ENCODE measurements around the gene PDE9A.
"Not testable (repeated sequence)": the region's sequence is repeated elsewhere in the genome, so short reads cannot be mapped to it uniquely, and the experiment has no call there.

PDE9A gene

GRCh38 chr21:42653231-42654061 is at the start of gene PDE9A:
PDE9A (plus strand) TSS chr21:42653621; CDS start chr21:42653815, 194 bp downstream.
- no peak for FAIRE-seq

GRCh38 chr21:42607102-42607501 is 46.3 kb upstream of the PDE9A start:
- FAIRE-seq, result no peak

- FAIRE-seq, result no peak
Observed at GRCh38 chr21:42607525-42608102, 45.8 kb upstream of the PDE9A start.

- FAIRE-seq, result no peak
Observed at GRCh38 chr21:42608446-42608845, 45.0 kb upstream of the PDE9A start.

GRCh38 chr21:42609811-42610210 is 43.6 kb upstream of the PDE9A start:
- no peak for FAIRE-seq

GRCh38 chr21:42611852-42612251 is 41.6 kb upstream of the PDE9A start:
- FAIRE-seq, result no peak

GRCh38 chr21:42612390-42612789 is 41.0 kb upstream of the PDE9A start:
- no peak for FAIRE-seq

GRCh38 chr21:42613756-42614155 is 39.7 kb upstream of the PDE9A start:
- FAIRE-seq, result no peak

GRCh38 chr21:42614396-42614795 is 39.0 kb upstream of the PDE9A start:
- no peak for FAIRE-seq

- no peak for FAIRE-seq
Observed at GRCh38 chr21:42614811-42615351, 38.5 kb upstream of the PDE9A start.

GRCh38 chr21:42615377-42615776 is 38.0 kb upstream of the PDE9A start:
- not testable (repeated sequence) for FAIRE-seq

GRCh38 chr21:42615924-42616323 is 37.5 kb upstream of the PDE9A start:
- FAIRE-seq, result no peak

- no peak for FAIRE-seq
Observed at GRCh38 chr21:42616446-42616845, 37.0 kb upstream of the PDE9A start.

- FAIRE-seq, result no peak
Observed at GRCh38 chr21:42616941-42617340, 36.5 kb upstream of the PDE9A start.

- no peak for FAIRE-seq
Observed at GRCh38 chr21:42617486-42617885, 35.9 kb upstream of the PDE9A start.

GRCh38 chr21:42618707-42619102 is 34.7 kb upstream of the PDE9A start:
- FAIRE-seq, result no peak

GRCh38 chr21:42619166-42619565 is 34.3 kb upstream of the PDE9A start:
- FAIRE-seq, result no peak

GRCh38 chr21:42619841-42620240 is 33.6 kb upstream of the PDE9A start:
- no peak for FAIRE-seq

GRCh38 chr21:42621166-42621818 is 32.1 kb upstream of the PDE9A start:
- no peak for FAIRE-seq

- FAIRE-seq, result no peak
Observed at GRCh38 chr21:42621819-42622177, 31.6 kb upstream of the PDE9A start.

GRCh38 chr21:42622284-42622683 is 31.1 kb upstream of the PDE9A start:
- no peak for FAIRE-seq

GRCh38 chr21:42623694-42624093 is 29.7 kb upstream of the PDE9A start:
- no peak for FAIRE-seq

GRCh38 chr21:42624095-42624790 is 29.2 kb upstream of the PDE9A start:
- no peak for FAIRE-seq

All from islet of Langerhans (tissue), 1 donor.